ENCODE data around the gene GNAI1.

The GNAI1 gene

DNA sequence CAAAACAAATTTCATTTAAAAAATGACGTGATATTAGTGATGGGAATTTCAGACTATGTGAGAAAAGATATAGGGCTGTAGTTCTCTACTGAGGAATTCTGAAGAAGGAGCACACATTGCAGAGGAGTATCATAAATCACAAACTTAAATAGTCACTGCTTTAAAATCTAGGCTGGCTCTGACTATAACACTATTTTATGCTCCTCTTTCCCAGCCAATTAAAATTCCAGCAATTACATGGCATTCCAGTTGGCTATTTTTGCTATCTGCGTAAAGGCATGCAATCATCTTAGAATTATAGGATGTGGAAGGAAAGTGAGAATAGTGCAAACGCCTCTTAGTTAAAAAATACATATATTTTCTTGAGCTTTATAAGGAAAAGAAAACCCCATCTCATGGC is 123.1 kb downstream of the GNAI1 start:
- no peak for DNase-seq

- DNase-seq: no peak
Observed at GRCh38 chr7:80260606-80261005, 126.0 kb downstream of the GNAI1 start.

DNA sequence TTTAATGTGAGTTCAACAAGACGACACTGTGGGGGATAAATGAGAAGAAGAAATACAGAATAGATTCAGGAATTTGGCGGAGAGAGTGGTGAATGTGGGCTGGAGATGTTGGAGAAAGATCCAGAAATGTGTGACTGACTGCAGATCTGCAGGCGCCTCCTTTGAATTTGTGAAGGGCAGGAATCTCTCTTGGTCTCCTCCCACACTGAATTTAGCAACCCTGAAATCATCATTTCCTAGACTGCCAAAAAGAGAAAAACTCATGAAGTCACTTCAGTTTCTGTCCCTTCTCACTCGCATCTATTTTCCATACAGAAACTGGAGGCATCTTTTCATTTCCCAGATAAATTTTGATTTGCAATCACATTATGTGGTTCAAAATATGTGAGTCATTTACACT is 128.7 kb downstream of the GNAI1 start:
- DNase-seq: no peak

DNA sequence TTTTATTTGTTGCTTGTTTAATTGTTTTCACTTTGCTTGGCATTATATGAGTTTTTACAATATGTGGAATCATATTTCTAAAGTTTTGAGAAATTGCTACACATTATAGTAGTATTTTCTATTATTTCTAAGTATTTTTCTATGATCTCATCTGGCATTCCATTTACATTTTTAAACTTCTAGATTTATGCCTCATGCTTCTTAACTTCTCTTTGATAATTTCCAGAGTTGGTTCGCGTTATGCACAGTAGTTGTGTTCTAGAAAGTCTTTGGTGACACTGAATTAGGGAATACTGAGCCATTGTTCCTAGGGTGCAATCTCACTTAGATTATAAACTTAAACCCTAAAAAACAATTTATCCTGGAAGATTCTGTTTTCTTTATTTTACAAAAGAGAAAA is 129.2 kb downstream of the GNAI1 start:
- DNase-seq: no peak

DNA sequence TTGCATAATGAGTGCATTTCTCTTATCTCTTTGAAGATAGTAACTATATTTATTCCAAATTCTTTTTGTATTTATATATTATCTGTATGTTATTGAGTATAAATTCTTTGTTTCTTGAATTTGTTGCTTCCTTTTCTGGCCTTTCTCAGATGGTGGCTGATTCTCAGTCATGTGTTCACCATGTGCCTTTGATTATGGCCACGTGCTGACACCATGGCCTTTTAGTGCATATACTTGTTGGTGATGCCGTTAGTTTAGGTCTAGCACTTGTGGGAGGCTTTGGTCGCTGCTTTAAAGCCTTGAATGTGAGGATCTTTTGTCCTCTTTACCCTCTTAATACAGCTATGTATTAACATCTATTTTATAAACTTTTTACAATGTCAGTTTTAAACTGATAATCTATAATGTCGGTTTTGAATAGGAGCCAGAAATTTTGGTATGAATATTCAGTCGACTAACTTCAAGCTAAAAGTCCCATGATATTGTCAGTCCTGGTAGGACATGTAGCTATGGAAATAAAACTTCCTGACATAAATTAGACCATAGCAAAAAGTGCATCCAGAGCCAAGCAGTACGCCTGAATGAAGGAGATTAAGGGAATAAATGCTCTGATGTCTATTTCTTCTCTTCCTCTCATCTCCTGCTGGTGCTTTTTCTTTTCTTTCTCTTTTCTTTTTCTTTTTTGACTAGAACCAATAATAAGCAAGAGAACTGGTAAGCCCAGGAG is 130.3 kb downstream of the GNAI1 start:
- DNase-seq: no peak

DNA sequence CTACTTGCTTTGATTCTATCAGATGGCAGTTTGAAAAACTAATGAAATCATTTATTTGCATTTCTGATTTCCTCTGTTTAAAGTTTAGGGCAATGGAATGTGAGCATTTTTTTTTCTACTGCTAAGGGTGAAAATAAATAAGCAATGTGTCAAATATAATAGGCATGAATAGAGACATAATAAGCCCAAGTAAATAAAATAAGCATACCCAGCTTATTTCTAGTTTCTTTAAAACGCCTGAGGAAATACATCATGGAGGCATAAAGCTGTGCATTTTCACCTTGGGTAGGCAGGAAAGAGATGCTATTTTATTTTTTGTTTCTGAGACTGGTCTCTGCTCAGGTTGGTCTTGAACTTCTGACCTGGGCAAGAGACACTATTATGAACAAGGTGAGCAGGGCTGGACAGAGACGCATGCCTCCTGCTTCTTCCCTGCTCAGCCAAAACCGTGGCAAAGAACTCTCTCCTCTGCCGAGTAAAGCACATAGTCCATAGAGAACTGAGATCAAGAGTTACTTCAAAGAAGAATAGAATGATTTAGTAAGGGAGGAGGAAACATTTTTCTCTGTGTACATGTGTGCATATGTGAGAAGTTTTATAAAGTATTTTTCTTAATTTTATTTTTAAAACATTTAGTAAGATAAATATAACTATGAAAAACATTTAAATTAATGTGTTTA is 138.1 kb downstream of the GNAI1 start:
- no peak for DNase-seq

DNA sequence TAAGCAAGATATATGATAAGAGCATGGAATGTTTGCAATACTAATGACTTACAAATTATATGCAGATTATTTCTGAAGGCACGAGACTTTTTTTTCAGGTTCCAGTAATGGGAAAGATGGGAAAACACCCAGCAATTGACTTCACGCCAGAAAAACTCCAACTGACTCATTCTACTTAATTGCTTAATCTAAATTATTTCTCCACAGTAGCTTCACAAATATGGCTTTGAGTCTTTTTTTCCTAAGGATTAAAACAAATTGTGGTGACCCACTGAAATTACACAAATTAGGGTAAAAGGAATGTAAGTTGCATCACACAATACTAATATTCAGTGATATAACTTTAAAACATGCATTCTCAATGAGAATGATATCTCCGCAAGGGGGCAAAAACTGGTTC is 138.7 kb downstream of the GNAI1 start:
- DNase-seq: no peak

DNA sequence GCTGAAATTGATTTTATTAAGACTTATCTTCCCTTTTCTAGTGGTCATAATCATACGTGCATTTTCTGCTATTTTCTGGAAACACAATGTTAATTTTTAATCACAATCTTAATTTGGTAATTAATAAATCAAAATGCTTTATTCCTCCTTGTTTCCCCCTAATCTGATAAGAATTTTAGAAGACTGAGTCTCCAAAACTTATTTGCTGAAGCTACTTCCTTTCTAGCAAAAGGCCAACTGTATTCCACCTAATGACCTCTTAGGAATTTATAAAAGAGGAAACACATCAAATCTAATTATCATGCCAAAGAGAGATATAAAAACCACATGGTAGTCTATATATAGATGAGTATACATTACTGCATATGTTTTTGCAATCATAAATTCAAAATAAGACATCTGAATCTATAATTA is 140.6 kb downstream of the GNAI1 start:
- no peak for DNase-seq

Measured in activated naive CD4-positive, alpha-beta T cell treated with Interleukin-2 at 50 U/mL for 16 hours (primary cell).